Central memory CD8-positive, alpha-beta T cell (primary cell): Measurements from ENCODE around the gene RHOF.
A peak's percentile ranks its signal among the peaks of the same experiment; 100 is the strongest.
"Not testable (repeated sequence)": the region's sequence is repeated elsewhere in the genome, so short reads cannot be mapped to it uniquely, and the experiment has no call there.

ENCODE experiments used
- ATAC-seq: fragments of 150-1000 bp; cut with Tn5 transposase; replicated peaks from 2 replicates; pipeline ENCODE4 v1.10.0; 2022; ENCODE audit warnings: mild to moderate bottlenecking, moderate FRiP score, moderate number of reproducible peaks; ENCODE audit not compliant: poor library complexity, severe bottlenecking; ENCODE audit errors: extremely low read depth
- DNase-seq, 2 donors: peaks; one replicate each; pipeline ENCODE4 v3.0.0; 2021; ENCODE audit warnings: low spot score in 2 of 2
- H3K27ac Mint-ChIP-seq: one replicate; pipeline ENCODE4 v1.8.0; 2022; ENCODE audit warnings: low read depth, mild to moderate bottlenecking, moderate library complexity, mixed read lengths
- H3K27me3 Mint-ChIP-seq: one replicate; pipeline ENCODE4 v1.8.0; 2022; ENCODE audit warnings: mixed read lengths
- H3K36me3 Mint-ChIP-seq: one replicate; pipeline ENCODE4 v1.8.0; 2022; ENCODE audit warnings: mild to moderate bottlenecking, moderate library complexity, mixed read lengths; ENCODE audit not compliant: insufficient read depth
- H3K4me1 Mint-ChIP-seq: one replicate; pipeline ENCODE4 v1.8.0; 2022; ENCODE audit warnings: mixed read lengths
- H3K4me3 Mint-ChIP-seq: one replicate; pipeline ENCODE4 v1.8.0; 2022; ENCODE audit warnings: mild to moderate bottlenecking, moderate library complexity, mixed read lengths
- H3K9me3 Mint-ChIP-seq: one replicate; pipeline ENCODE4 v1.8.0; 2022; ENCODE audit warnings: mixed read lengths

The RHOF gene

DNA sequence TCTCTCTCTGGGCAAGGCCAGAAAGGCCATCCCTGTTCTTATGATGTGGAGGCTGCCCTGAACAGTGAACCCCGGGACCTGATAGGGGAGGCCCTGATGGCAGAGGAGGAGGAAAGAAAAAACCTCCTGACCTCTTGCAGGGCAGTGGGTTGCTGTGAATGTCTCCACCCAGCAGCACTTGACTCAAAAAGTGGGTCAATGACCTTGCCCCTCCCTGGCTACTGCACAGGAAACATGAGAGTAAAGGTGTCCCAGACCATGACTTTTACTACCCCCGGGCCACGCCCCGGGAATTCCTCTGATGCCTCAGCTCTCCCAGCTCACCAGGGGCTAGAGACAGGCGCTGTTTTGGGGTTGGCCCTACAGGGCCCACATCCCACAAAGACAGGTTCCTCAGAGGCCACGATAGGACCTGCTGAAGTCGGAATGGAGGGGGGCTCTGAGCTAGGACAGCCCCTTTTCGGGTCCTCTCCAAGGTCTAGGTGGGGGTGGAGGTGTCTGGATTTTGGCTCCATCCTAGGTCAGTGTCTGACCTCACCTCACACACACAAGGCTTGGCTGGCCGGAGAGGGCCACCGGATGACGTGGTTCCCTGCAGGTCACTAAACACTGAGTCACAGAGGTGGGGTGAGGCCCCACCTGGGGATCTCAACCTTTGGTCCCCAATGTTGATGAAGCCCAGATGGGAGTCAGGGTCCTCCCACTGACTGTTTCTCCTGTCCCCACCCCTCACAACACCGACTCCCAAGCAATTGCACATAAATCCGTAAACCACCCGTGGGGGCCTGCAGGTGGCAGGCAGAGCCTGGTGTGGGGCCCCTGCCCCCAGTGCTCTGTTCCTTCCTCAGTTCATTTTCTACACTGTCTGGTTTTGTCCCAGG lies 1.6 kb downstream of the RHOF start:
- ATAC-seq (no peak), DNase-seq (no peak)
- peak overlapping the region; percentile 91 for H3K4me3 Mint-ChIP-seq
- peaks cover 61% of the 10 kb centered on the region for H3K36me3 Mint-ChIP-seq
- no peaks in the 10 kb centered on the region for H3K9me3 Mint-ChIP-seq
- H3K27me3 Mint-ChIP-seq = no peaks in the 10 kb centered on the region
- peaks cover 72% of the 10 kb centered on the region for H3K4me1 Mint-ChIP-seq
- peak overlapping the region; percentile 99 for H3K27ac Mint-ChIP-seq

GRCh38 chr12:121790785-121791184 lies 2.7 kb downstream of the RHOF start:
- H3K36me3 Mint-ChIP-seq = peaks cover 63% of the 10 kb centered on the region
- H3K27ac Mint-ChIP-seq = peak overlapping the region; percentile 99
- peaks cover 83% of the 10 kb centered on the region for H3K4me1 Mint-ChIP-seq
- not testable (repeated sequence) for H3K27me3 Mint-ChIP-seq, DNase-seq, H3K9me3 Mint-ChIP-seq, ATAC-seq
- peak overlapping the region; percentile 91 for H3K4me3 Mint-ChIP-seq

- peak; percentile 63 for ATAC-seq
- Mint-ChIP-seq H3K4me3 (peak overlapping the region; percentile 91), H3K27me3 (no peaks in the 10 kb centered on the region), H3K27ac (peak overlapping the region; percentile 99), H3K9me3 (no peaks in the 10 kb centered on the region), H3K36me3 (peaks cover 58% of the 10 kb centered on the region), H3K4me1 (peaks cover 80% of the 10 kb centered on the region)
- DNase-seq = peak; percentile 86 to 95
These were observed 3.4 kb downstream of the RHOF start for GRCh38 chr12:121789800-121790728.

DNA sequence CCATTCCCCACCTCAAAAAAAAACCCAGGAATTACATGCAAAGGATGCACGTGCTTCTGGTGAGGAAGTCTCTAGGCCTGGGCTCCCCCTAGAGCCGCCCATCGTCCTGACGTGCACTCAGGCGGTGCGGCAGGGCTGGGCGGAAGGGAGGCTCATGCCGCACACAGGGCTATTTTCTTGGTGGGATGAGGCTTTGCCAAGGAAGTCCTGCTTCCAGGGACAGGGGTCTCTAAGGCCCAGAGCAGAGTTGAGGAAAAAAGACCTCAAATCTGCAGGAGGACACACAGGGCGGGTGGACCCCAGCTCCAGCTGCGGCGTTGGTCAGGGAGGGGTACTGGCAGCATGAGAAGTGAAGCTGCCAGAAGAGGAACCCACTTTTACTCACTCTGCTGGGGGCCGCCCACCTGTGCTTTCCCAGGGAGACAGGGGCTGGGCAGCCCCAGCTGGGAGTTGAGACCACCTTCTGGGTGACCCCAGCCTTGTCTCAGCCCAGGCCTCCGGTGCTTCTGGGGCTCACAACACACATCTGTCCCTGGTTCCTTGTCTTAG lies 4.2 kb downstream of the RHOF start:
- Mint-ChIP-seq H3K9me3 (no peaks in the 10 kb centered on the region), H3K36me3 (peaks cover 56% of the 10 kb centered on the region), H3K27me3 (no peaks in the 10 kb centered on the region), H3K4me1 (peaks cover 79% of the 10 kb centered on the region), H3K4me3 (peak overlapping the region; percentile 91), H3K27ac (peak overlapping the region; percentile 99)
- no peak for DNase-seq
- peak; percentile 28 for ATAC-seq

GRCh38 chr12:121788176-121788818 lies 5.2 kb downstream of the RHOF start:
- H3K36me3 Mint-ChIP-seq = peaks cover 56% of the 10 kb centered on the region
- no peak for DNase-seq
- H3K4me3 Mint-ChIP-seq = peak overlapping the region; percentile 91
- H3K27me3 Mint-ChIP-seq = no peaks in the 10 kb centered on the region
- H3K27ac Mint-ChIP-seq = peak overlapping the region; percentile 99
- ATAC-seq = no peak
- H3K4me1 Mint-ChIP-seq = peaks cover 82% of the 10 kb centered on the region
- no peaks in the 10 kb centered on the region for H3K9me3 Mint-ChIP-seq

DNA sequence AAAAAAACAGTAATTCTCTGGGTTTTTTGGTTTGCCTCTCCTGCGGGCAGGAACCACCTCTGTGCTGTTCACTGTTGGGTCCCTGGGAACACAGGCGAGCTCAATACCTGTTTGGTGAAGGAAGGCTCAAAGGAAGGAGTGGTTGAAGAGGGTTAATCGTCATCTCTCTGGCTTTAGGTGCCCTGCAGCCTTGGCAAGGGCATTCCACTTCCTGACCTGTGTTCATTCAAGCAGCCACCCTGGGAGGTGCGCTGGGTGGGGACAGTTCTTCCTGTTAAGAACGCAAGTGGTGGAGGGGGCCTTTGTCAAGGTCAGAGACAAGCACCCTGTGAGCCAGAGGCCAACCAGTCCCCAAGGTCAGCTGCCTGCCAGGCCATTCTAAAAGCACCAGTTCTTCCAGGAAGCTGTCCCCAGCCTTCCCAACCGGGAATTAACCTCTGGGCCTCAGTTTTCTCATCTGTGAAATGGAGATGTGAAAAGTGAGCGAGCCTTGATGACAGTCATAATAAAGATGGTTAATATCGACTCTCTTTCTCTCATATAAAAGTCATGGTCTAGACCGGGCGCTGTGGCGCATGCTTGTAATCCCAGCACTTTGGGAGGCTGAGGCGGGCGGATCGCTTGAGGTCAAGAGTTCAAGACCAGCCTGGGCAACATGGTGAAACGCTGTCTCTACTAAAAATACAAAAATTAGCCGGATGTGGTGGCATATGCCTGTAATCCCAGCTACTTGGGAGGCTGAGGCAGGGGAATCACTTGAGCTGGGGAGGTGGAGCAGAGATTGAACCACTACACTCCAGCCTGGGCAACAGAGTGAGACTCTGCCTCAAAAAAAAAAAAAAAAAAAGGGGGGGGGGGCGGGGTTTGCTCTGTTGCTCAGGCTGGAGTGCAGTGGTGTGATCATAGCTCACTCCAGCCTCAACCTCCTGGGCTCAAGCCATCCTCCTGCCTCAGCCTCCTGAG lies 6.1 kb downstream of the RHOF start:
- Mint-ChIP-seq H3K4me1 (peaks cover 89% of the 10 kb centered on the region), H3K36me3 (peaks cover 59% of the 10 kb centered on the region), H3K27ac (peak overlapping the region; percentile 99), H3K4me3 (peak overlapping the region; percentile 91), H3K27me3 (no peaks in the 10 kb centered on the region), H3K9me3 (no peaks in the 10 kb centered on the region)
- peak; percentile 6 for ATAC-seq
- DNase-seq = peak in 1 of 2 donors; percentile 49

GRCh38 chr12:121786440-121786825 lies 7.1 kb downstream of the RHOF start:
- Mint-ChIP-seq H3K27ac (peak overlapping the region; percentile 99), H3K4me3 (peak overlapping the region; percentile 91), H3K9me3 (no peaks in the 10 kb centered on the region), H3K27me3 (no peaks in the 10 kb centered on the region), H3K36me3 (peaks cover 58% of the 10 kb centered on the region), H3K4me1 (peaks cover 90% of the 10 kb centered on the region)
- DNase-seq (peak in 1 of 2 donors; percentile 58), ATAC-seq (peak; percentile 15)

GRCh38 chr12:121784460-121784859 lies 9.0 kb downstream of the RHOF start:
- no peaks in the 10 kb centered on the region for H3K27me3 Mint-ChIP-seq
- DNase-seq (no peak), ATAC-seq (no peak)
- peaks cover 71% of the 10 kb centered on the region for H3K4me1 Mint-ChIP-seq
- peak overlapping the region; percentile 91 for H3K4me3 Mint-ChIP-seq
- peaks cover 61% of the 10 kb centered on the region for H3K36me3 Mint-ChIP-seq
- H3K9me3 Mint-ChIP-seq = no peaks in the 10 kb centered on the region
- peak overlapping the region; percentile 99 for H3K27ac Mint-ChIP-seq

DNA sequence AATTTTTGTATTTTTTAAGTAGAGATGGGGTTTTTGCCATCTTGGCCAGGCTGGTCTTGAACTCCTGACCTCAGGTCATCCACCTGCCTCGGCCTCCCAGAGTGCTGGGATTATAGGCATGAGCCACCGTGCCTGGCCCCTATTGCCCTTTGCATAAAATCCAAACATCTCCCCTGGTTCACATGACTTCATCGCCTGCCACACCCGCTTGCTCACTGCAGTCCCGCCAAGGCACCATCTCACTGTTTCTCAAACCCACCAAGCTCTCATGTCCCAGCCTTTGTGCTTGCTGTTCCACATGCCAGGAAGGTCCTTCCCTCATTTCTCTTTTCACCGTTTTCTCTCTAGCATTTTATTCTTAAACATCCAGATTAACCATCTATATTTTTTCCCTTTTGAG lies 9.7 kb downstream of the RHOF start:
- H3K36me3 Mint-ChIP-seq = peaks cover 63% of the 10 kb centered on the region
- H3K27ac Mint-ChIP-seq = peak overlapping the region; percentile 99
- no peaks in the 10 kb centered on the region for H3K27me3 Mint-ChIP-seq
- H3K4me3 Mint-ChIP-seq = peak overlapping the region; percentile 91
- peaks cover 67% of the 10 kb centered on the region for H3K4me1 Mint-ChIP-seq
- no peaks in the 10 kb centered on the region for H3K9me3 Mint-ChIP-seq
- ATAC-seq (no peak), DNase-seq (no peak)

GRCh38 chr12:121781998-121782979 lies 11.2 kb downstream of the RHOF start:
- peaks cover 61% of the 10 kb centered on the region for H3K36me3 Mint-ChIP-seq
- DNase-seq (no peak), ATAC-seq (peak; percentile 38)
- H3K27me3 Mint-ChIP-seq = no peaks in the 10 kb centered on the region
- H3K27ac Mint-ChIP-seq = peak overlapping the region; percentile 99
- H3K4me3 Mint-ChIP-seq = peak overlapping the region; percentile 91
- H3K4me1 Mint-ChIP-seq = peaks cover 57% of the 10 kb centered on the region
- no peaks in the 10 kb centered on the region for H3K9me3 Mint-ChIP-seq
